ENCODE data around the gene PTRHD1.
A peak's percentile ranks its signal among the peaks of the same experiment; 100 is the strongest.
"Not testable (repeated sequence)": the region's sequence is repeated elsewhere in the genome, so short reads cannot be mapped to it uniquely, and the experiment has no call there.

The PTRHD1 gene

GRCh38 chr2:24806661-24807036 lies 13.5 kb upstream of the PTRHD1 start:
- no peak for DNase-seq

GRCh38 chr2:24805811-24806660 lies 12.8 kb upstream of the PTRHD1 start:
- not testable (repeated sequence) for DNase-seq

GRCh38 chr2:24800487-24800886 lies 7.3 kb upstream of the PTRHD1 start:
- not testable (repeated sequence) for DNase-seq

GRCh38 chr2:24797644-24798043 lies 4.5 kb upstream of the PTRHD1 start:
- DNase-seq = no peak

- DNase-seq = peak; percentile 61
These were observed 707 bp upstream of the PTRHD1 start for GRCh38 chr2:24793761-24794435.

GRCh38 chr2:24792542-24792873 lies 683 bp downstream of the PTRHD1 start:
- no peak for DNase-seq

- no peak for DNase-seq
These were observed 1.7 kb downstream of the PTRHD1 start for GRCh38 chr2:24791452-24791851.

- DNase-seq = no peak
These were observed 4.4 kb downstream of the PTRHD1 start for GRCh38 chr2:24788816-24789215.

GRCh38 chr2:24787532-24787931 lies 5.7 kb downstream of the PTRHD1 start:
- DNase-seq = no peak

- no peak for DNase-seq
These were observed 7.4 kb downstream of the PTRHD1 start for GRCh38 chr2:24785671-24786321.

- DNase-seq = no peak
These were observed 9.6 kb downstream of the PTRHD1 start for GRCh38 chr2:24783641-24784040.

GRCh38 chr2:24779116-24779515 lies 14.1 kb downstream of the PTRHD1 start:
- no peak for DNase-seq

GRCh38 chr2:24774373-24774772 lies 18.8 kb downstream of the PTRHD1 start:
- DNase-seq = no peak

- DNase-seq = no peak
These were observed 21.2 kb downstream of the PTRHD1 start for GRCh38 chr2:24771764-24772586.

GRCh38 chr2:24771061-24771460 lies 22.1 kb downstream of the PTRHD1 start:
- no peak for DNase-seq

- DNase-seq = no peak
These were observed 24.6 kb downstream of the PTRHD1 start for GRCh38 chr2:24768601-24769000.

GRCh38 chr2:24768013-24768412 lies 25.2 kb downstream of the PTRHD1 start:
- DNase-seq = peak; percentile 47

- DNase-seq = no peak
These were observed 26.6 kb downstream of the PTRHD1 start for GRCh38 chr2:24766609-24767008.

GRCh38 chr2:24763843-24764242 lies 29.3 kb downstream of the PTRHD1 start:
- no peak for DNase-seq

GRCh38 chr2:24762518-24762917 lies 30.7 kb downstream of the PTRHD1 start:
- DNase-seq = peak; percentile 29

- DNase-seq = peak; percentile 8
These were observed 31.3 kb downstream of the PTRHD1 start for GRCh38 chr2:24761866-24762265.

GRCh38 chr2:24756789-24757188 lies 36.4 kb downstream of the PTRHD1 start:
- DNase-seq = no peak

All from NCI-H146 (cell line).